Hematopoietic multipotent progenitor cell (in vitro differentiated cells): ENCODE measurements around the gene PPP4R3A. TPM values are rescaled to one million over a fixed set of nuclear protein-coding genes. Genes with fewer than 3 reads are reported as not detected.
"Not testable (repeated sequence)": the region's sequence is repeated elsewhere in the genome, so short reads cannot be mapped to it uniquely, and the experiment has no call there.

Source experiments
- DNase-seq, 3 donors: peaks; one replicate each; pipeline ENCODE4 v3.0.0-alpha.2; 2011 to 2015; ENCODE audit warnings: low read depth in 2 of 3, low spot score in 2 of 3
- total RNA-seq: library from RNA; depleted of rRNA; stranded (reverse); fragments of >200 nt; gene quantifications from one replicate; pipeline ENCODE4 v1.2.3, GENCODE V29; 2012

PPP4R3A gene
- total RNA-seq, 1 donor: 31.2 TPM

- DNase-seq: no peak
Measured at GRCh38 chr14:91444335-91445020, 65.6 kb downstream of the PPP4R3A start.

GRCh38 chr14:91439345-91439744 lies 70.8 kb downstream of the PPP4R3A start:
- DNase-seq: no peak

DNA sequence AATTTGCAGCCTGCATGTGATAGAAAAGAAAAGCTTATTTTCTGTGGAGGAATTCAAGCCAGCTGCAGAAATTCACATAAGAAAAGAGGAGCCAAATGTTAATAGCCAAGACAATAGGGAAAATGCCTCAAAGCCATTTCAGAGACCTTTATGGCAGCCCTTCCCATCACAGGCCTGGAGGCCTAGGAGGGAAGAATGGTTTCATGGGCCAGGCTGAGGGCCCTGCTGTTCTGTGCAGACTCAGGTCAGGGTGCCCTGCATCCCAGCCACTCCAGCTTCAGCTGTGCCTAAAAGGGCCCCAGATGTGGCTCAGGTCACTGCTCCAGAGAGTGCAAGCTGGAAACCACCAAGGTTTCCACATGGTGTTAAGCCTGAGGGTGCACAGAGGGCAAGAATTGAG lies 71.3 kb downstream of the PPP4R3A start:
- DNase-seq: no peak

DNA sequence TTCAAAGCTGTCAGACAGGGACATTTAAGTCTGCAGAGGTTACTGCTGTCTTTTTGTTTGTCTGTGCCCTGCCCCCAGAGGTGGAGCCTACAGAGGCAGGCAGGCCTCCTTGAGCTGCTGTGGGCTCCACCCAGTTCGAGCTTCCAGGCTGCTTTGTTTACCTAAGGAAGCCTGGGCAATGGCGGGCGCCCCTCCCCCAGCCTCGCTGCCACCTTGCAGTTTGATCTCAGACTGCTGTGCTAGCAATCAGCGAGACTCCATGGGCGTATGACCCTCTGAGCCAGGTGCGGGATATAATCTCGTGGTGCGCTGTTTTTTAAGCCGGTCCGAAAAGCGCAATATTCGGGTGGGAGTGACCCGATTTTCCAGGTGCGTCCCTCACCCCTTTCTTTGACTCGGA lies 73.8 kb downstream of the PPP4R3A start:
- not testable (repeated sequence) for DNase-seq

GRCh38 chr14:91429385-91429784 lies 80.7 kb downstream of the PPP4R3A start:
- no peak for DNase-seq

DNA sequence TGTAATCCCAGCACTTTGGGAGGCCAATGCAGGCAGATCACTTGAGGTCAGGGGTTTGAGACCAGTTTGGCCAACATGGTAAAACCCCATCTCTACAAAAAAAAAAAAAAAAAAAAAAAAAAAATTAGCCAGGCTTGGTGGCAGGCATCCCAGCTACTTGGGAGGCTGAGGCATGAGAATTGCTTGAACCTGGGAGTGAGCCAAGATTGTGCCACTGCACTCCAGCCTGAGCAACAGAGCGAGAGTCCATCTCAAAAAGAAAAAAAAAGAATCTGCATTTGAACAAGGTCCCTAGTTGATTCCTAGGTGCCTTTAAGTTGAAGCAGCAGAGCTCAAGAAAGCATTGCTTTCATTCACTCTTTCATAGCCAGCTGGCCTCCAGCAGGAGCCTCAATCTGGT lies 81.2 kb downstream of the PPP4R3A start:
- DNase-seq: not testable (repeated sequence)

DNA sequence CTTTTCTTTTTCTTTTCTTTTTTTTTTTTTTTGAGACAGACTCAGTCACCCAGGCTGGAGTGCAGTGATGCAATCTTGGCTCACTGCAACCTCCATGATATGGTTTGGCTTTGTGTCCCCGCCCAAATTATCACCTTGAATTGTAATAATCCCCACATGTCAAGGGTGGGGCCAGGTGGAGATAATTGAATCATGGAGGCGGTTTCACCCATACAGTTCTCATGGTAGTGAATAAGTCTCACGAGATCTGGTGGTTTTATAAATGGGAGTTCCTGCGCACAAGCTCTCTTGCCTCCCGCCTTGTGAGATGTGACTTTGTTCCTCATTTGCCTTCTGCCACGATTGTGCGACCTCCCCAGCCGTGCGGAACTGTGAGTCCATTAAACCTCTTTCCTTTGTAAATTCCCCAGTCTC lies 84.6 kb downstream of the PPP4R3A start:
- peak in 1 of 3 donors; percentile 19 for DNase-seq

DNA sequence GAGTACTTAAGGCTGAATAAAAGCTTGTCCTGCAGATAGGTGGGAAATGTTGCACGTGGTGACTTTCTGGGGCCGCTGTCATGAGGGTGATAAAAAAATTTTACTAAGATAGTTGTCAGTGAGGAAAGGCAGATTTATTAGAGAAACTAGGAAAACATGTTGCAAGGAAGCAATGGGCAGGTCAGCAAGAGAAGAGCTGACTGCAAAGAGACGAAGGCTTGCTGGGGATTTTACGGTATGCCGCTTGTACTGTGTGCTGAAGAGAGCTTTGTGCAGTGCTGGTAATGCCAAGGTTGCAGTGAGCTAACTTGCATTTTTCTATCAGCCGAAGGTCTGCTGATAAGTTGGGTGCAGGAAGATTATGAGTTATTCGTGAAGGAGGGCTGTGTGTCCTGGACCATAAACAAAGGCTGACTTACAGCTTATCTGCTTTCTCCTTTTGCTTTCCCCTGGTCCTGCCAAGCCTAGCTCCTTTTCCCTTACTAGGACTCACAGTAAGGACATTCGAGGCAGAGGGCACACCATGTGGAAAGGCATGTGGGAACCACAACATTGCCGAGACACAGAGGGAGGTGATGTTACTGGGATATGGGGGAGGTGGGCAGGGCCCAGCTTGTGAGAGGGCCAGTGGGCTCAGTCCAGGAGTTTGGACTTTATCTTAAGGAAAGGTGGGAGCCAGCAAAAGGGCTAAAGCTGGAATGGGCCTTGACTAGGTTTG lies 85.1 kb downstream of the PPP4R3A start:
- DNase-seq: no peak

- no peak for DNase-seq
Measured at GRCh38 chr14:91420686-91421085, 89.4 kb downstream of the PPP4R3A start.

- DNase-seq: no peak
Measured at GRCh38 chr14:91419451-91419850, 90.7 kb downstream of the PPP4R3A start.

GRCh38 chr14:91419044-91419397 lies 91.1 kb downstream of the PPP4R3A start:
- no peak for DNase-seq

- peak; percentile 63 to 71 (median 65) for DNase-seq
Measured at GRCh38 chr14:91418387-91419043, 91.6 kb downstream of the PPP4R3A start.

GRCh38 chr14:91417983-91418386 lies 92.1 kb downstream of the PPP4R3A start:
- peak; percentile 68 to 80 (median 76) for DNase-seq

DNA sequence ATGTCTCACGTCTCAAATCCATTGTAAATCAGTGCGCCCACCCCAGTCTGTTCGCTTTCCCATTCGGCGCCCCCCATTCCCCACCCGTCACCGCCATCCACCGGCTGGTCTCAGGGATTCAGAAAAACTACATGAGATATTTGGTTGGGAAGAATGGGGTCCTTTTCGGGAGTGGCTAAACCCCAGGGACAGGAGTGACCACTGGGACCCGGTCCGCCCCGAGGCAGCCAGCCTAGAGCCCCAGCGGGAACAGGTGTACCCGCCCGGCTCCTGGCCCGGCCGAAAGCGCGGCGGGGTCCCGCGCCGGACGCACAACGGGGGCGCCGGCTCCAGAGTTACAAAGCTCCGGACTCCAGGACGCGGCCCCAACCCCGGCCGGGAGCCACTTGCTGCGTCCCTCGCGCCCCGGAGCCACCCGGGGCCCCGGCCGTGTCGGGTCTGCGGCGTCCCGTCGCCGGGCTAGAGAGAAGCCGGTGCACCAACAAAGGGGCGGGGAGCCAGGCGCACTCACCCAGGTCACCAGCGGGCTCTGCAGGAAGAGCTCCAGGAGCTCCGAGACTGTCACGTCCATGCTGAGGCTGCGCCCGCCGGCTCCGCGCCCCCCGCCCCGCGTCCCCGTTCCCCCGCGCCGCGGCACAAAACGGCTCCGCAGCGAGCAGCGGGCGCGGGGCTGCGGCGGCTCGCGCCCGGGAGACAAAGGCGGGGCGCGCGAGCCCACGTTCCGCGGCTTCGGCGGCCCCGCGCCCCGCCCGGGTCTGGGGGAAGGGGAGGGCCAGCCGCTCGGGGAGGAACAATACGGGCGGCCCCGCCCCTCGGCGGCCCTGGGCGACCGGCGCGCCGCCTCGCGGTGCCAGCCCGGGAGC lies 92.8 kb downstream of the PPP4R3A start, which contains the start of gene CCDC88C:
Gene CCDC88C (minus strand): TSS at position 701 of the 863 bp plus-strand sequence. CDS start 130 bp downstream, at position 571.
- DNase-seq: peak in 2 of 3 donors; percentile 76 to 78

DNA sequence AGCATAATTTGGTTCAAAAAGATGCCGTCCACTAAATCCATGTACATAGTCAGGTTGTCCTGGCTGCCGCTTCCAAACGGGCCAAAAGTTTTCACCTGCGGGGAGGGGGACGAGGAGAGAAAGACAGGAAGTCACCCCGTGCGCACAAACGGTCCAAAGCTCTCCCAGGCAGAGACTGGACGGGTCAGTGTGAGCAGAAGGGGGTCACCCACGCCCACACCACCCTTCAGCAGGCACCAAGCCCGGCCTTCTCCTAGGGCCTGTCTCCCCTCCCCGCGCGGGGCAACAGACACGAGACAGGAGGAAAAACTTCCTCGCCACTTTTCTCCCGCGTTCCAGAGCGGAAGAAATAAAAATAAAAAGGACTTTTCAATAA lies 93.4 kb downstream of the PPP4R3A start:
- DNase-seq: no peak

DNA sequence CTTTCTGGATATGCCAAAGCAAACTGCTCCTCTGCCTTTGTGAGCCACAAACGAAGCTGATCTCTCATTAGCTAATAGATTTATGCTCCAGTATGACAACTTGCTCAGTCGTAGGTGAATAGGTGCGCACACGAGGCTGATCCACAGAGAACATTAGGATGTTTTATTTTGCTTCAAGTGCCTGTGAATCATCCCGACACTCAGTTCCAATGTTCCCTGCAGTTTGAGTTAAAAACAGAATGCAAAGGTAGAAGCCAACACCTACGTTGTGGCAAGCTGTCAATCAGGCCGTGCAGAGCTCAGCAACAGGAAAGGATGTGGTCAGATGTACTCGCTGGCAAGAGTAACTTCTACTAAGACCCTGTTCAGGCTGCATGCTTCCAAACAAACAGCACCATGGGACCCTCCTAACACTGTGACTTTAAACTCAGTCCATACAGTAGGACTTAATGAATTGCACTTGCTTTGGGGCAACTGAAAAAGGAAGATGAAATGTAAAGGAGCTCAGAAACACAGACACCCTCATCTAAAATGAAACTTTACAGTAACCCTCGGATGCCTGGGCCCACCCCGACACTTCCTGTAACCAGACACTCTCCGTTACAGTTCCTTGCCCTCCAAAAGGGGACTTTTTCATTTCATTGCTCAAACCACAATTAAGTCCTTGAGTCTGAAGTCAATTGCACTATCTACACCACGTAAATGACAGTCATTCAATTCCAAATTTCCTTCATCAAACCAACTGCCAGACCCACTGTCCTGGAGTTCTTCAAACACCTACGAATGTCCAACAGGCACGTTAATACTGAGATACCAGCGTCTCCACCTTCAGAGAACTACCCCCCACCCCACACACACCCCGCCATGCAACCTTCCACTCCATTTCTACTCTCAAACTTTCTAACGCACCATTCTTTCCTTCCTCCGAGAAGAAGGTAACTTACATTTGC lies 94.0 kb downstream of the PPP4R3A start:
- DNase-seq: peak; percentile 67 to 71 (median 69)

GRCh38 chr14:91414475-91414833 lies 95.7 kb downstream of the PPP4R3A start:
- no peak for DNase-seq

DNA sequence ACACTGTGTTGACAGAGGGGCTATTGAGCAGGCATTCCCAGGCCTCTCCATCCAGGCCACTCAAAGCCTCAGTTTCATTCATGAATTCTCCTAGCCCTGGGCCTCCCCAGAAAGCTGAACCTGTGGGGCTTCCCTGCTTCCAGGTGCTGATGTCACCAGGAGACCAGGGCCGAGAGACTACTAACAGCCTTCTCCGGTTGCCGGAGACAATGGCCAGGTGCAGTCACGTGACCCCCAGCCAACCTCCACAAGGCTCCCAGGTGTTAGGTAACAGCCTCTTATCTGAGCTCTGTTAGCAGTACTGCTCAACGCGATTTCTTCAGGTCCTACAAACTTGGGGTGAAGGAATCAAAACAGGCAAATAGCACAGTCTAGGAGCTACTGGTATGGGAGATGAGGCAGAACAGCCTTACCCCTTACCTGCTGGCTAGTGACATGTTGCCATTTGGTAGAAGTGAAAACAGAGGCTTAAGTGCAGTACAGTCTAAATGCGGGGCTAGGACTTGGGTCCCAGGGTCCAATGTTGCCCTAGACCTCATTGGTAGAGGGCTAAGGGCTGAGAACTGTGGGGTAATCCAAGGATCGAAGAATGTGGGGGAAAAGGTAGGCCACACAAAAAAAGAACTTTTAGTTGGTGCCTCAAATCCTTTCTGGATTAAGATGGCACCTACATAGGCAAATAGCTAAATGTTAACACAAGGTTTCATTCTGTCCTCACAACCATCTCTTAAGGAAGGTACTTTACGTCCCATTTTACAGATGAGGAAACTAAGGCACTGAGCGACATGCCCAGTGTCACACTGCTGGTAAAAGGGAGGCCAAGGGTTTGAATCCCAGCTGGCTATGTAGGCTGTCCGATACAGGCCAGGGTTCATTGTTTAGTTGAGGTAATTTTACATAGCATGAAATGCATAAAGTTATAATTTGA lies 96.3 kb downstream of the PPP4R3A start:
- DNase-seq: no peak

GRCh38 chr14:91412939-91413338 lies 97.2 kb downstream of the PPP4R3A start:
- no peak for DNase-seq
